WTC11 (cell line): ENCODE measurements around the gene MRPS15. TPM values are rescaled to one million over a fixed set of nuclear protein-coding genes. Genes with fewer than 3 reads are reported as not detected.

Source experiments
- ATAC-seq: fragments of 200-7000 bp; cut with Tn5 transposase; 2 replicates; pipeline ENCODE4 v1.10.0; 2021; ENCODE audit warnings: mild to moderate bottlenecking, moderate library complexity
- CTCF ChIA-PET: fragments of 300-600 bp; sonication (Branson Sonifier 250); formaldehyde crosslinking; loops from one replicate; lab custom pipeline; 2021; ENCODE audit warnings: antibody characterized with exemption; lab: Charles Lee
- POLR2A ChIA-PET: fragments of 350-600 bp; sonication (Branson Sonifier 250); formaldehyde crosslinking; loops from one replicate; lab custom pipeline; 2021; ENCODE audit warnings: antibody characterized with exemption; lab: Charles Lee
- DNase-seq: peaks from one replicate; pipeline ENCODE4 v3.0.0; 2021; ENCODE audit warnings: low spot score
- H3K27ac Mint-ChIP-seq: 2 replicates; pipeline ENCODE4 v1.8.0; 2021; ENCODE audit warnings: mixed read lengths
- H3K27me3 Mint-ChIP-seq: 2 replicates; pipeline ENCODE4 v1.8.0; 2021; ENCODE audit warnings: low read depth, mild to moderate bottlenecking, moderate library complexity, mixed read lengths
- H3K36me3 Mint-ChIP-seq: 2 replicates; pipeline ENCODE4 v1.8.0; 2021; ENCODE audit warnings: mixed read lengths
- H3K4me1 Mint-ChIP-seq: 2 replicates; pipeline ENCODE4 v1.8.0; 2022; ENCODE audit warnings: mixed read lengths
- H3K4me3 Mint-ChIP-seq: 2 replicates; pipeline ENCODE4 v1.8.0; 2021; ENCODE audit warnings: mild to moderate bottlenecking, moderate library complexity, mixed read lengths
- H3K9me3 Mint-ChIP-seq: 2 replicates; pipeline ENCODE4 v1.8.0; 2021; ENCODE audit warnings: mixed read lengths
- FOXK1 ChIP-seq: sonication (generic); formaldehyde crosslinking; IDR thresholded peaks from 2 replicates; pipeline ENCODE4 v1.8.0; 2022; ENCODE audit warnings: mild to moderate bottlenecking, moderate library complexity, missing genetic modification reagents
- GTF2I ChIP-seq: fragments of 250-450 bp; sonication (Bioruptor Pico); conservative IDR thresholded peaks from 2 replicates; pipeline ENCODE4 v1.4.0; 2021; ENCODE audit warnings: mild to moderate bottlenecking
- RORB ChIP-seq: fragments of 250-450 bp; sonication (Bioruptor Pico); IDR thresholded peaks from 2 replicates; pipeline ENCODE4 v1.9.0; 2021; ENCODE audit warnings: mild to moderate bottlenecking
- SMAD4 ChIP-seq: sonication (generic); formaldehyde crosslinking; IDR thresholded peaks from 2 replicates; pipeline ENCODE4 v1.8.0; 2022; ENCODE audit warnings: mild to moderate bottlenecking, missing genetic modification reagents
- SP1 ChIP-seq: sonication (generic); formaldehyde crosslinking; conservative IDR thresholded peaks from 2 replicates; pipeline ENCODE4 v1.8.1; 2022; ENCODE audit warnings: missing genetic modification reagents
- TCF7 ChIP-seq: sonication (generic); formaldehyde crosslinking; IDR thresholded peaks from 2 replicates; pipeline ENCODE4 v1.8.0; 2022; ENCODE audit warnings: mild to moderate bottlenecking, low read depth, missing genetic modification reagents, moderate library complexity
- ZNF232 ChIP-seq: sonication (generic); formaldehyde crosslinking; IDR thresholded peaks from 2 replicates; pipeline ENCODE4 v1.8.0; 2022; ENCODE audit warnings: mild to moderate bottlenecking, missing genetic modification reagents
- ZNF423 ChIP-seq: fragments of 250-450 bp; sonication (Bioruptor Pico); IDR thresholded peaks from 2 replicates; pipeline ENCODE4 v2.1.2; 2022; ENCODE audit warnings: mild to moderate bottlenecking, moderate library complexity
- total RNA-seq: library from RNA; stranded (reverse); gene quantifications from 3 replicates; pipeline ENCODE4 v1.2.3, GENCODE V29; 2021
- TF ChIP-seq, protein P1 (sequence below): sonication (generic); formaldehyde crosslinking; IDR thresholded peaks from 2 replicates; pipeline ENCODE4 v1.8.1; 2022; ENCODE audit warnings: mild to moderate bottlenecking, missing genetic modification reagents, moderate library complexity, borderline replicate concordance
- TF ChIP-seq, protein P2 (sequence below): fragments of 250-450 bp; sonication (Bioruptor Pico); IDR thresholded peaks from 2 replicates; pipeline ENCODE4 v1.9.0; 2021; ENCODE audit warnings: mild to moderate bottlenecking
- TF ChIP-seq, protein P3 (sequence below): sonication (generic); formaldehyde crosslinking; IDR thresholded peaks from 2 replicates; pipeline ENCODE4 v1.8.1; 2023; ENCODE audit warnings: mild to moderate bottlenecking, missing genetic modification reagents, moderate library complexity
- TF ChIP-seq, protein P4 (sequence below): fragments of 200-600 bp; IDR thresholded peaks from 2 replicates; pipeline ENCODE4 v1.8.0; 2022; ENCODE audit warnings: antibody characterized with exemption
- TF ChIP-seq, protein P5 (sequence below): sonication (generic); formaldehyde crosslinking; IDR thresholded peaks from 2 replicates; pipeline ENCODE4 v1.8.0; 2022; ENCODE audit warnings: mild to moderate bottlenecking, missing genetic modification reagents
- TF ChIP-seq, protein P6 (sequence below): sonication (generic); formaldehyde crosslinking; IDR thresholded peaks from 2 replicates; pipeline ENCODE4 v1.8.0; 2022; ENCODE audit warnings: mild to moderate bottlenecking, missing genetic modification reagents
- TF ChIP-seq, protein P7 (sequence below): sonication (generic); formaldehyde crosslinking; IDR thresholded peaks from 2 replicates; pipeline ENCODE4 v1.8.0; 2023; ENCODE audit warnings: missing genetic modification reagents, mild to moderate bottlenecking, borderline replicate concordance

Gene MRPS15
- total RNA-seq, 1 experiment from 2014 or later = 113 TPM

DNA sequence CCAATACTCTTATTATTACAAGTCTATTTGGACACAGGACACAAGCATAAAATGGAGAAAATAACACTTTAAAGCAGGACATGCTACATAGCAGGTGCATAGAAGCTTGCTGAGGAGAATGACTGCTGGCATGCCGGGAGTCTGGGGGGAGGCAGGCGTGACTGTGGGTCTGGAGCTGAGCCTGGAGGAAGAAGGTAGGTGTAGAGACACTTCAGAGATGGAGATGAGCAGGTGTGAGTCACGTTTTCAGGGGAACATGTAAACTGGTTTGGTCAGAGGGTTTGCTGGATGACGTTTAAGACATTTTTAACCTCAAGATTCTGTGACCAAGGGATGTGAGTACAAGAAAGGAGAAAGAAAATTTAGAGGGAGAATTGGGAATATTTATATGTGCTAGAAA, 38.4 kb downstream of the MRPS15 start:
- Mint-ChIP-seq H3K4me3 (no peak overlapping the region), H3K4me1 (peaks cover 6% of the 10 kb centered on the region), H3K27me3 (peaks cover 5% of the 10 kb centered on the region; the same call in 1 of the 2 replicates), H3K27ac (no peak overlapping the region), H3K36me3 (no peaks in the 10 kb centered on the region), H3K9me3 (no peaks in the 10 kb centered on the region)
- POLR2A ChIA-PET = no interaction called here
- DNase-seq (no peak), ATAC-seq (no peak)
- TF ChIP-seq, protein P1, sequence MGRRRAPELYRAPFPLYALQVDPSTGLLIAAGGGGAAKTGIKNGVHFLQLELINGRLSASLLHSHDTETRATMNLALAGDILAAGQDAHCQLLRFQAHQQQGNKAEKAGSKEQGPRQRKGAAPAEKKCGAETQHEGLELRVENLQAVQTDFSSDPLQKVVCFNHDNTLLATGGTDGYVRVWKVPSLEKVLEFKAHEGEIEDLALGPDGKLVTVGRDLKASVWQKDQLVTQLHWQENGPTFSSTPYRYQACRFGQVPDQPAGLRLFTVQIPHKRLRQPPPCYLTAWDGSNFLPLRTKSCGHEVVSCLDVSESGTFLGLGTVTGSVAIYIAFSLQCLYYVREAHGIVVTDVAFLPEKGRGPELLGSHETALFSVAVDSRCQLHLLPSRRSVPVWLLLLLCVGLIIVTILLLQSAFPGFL (CRISPR knock-in tag) = no peak
- TF ChIP-seq ZNF232 (CRISPR knock-in tag) (no peak), FOXK1 (CRISPR knock-in tag) (no peak)
- CTCF ChIA-PET = interaction anchor here (3.5 kb wide), 1 partner anchor 56 kb away, joined by 13 read pairs; no protein-coding TSS in a partner anchor

DNA sequence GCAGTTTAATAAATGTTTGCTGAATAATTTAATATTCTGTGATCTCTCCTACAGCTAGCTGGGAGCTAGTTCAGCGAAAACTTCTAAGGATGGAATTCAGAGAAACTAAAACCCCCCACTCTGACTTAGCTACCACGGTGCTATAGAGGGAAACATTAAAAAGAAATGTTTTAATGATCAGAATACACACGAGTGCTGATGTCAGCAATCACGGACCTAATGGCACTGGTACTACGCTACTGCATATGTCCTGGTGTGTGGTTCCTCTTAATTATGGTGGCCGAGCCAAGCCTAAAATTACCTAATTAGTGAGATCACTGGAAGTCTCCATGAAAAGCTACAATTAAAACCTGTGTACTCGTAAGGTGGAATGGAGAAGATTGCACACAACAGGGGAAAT, 42.5 kb downstream of the MRPS15 start:
- DNase-seq (no peak), ATAC-seq (no peak)
- H3K4me1 Mint-ChIP-seq = peaks cover 11% of the 10 kb centered on the region
- no peak overlapping the region for H3K27ac Mint-ChIP-seq
- H3K9me3 Mint-ChIP-seq = no peaks in the 10 kb centered on the region
- no peaks in the 10 kb centered on the region; the same call in 1 of the 2 replicates for H3K27me3 Mint-ChIP-seq
- no peaks in the 10 kb centered on the region for H3K36me3 Mint-ChIP-seq
- H3K4me3 Mint-ChIP-seq = no peak overlapping the region
- TF ChIP-seq, protein P2, sequence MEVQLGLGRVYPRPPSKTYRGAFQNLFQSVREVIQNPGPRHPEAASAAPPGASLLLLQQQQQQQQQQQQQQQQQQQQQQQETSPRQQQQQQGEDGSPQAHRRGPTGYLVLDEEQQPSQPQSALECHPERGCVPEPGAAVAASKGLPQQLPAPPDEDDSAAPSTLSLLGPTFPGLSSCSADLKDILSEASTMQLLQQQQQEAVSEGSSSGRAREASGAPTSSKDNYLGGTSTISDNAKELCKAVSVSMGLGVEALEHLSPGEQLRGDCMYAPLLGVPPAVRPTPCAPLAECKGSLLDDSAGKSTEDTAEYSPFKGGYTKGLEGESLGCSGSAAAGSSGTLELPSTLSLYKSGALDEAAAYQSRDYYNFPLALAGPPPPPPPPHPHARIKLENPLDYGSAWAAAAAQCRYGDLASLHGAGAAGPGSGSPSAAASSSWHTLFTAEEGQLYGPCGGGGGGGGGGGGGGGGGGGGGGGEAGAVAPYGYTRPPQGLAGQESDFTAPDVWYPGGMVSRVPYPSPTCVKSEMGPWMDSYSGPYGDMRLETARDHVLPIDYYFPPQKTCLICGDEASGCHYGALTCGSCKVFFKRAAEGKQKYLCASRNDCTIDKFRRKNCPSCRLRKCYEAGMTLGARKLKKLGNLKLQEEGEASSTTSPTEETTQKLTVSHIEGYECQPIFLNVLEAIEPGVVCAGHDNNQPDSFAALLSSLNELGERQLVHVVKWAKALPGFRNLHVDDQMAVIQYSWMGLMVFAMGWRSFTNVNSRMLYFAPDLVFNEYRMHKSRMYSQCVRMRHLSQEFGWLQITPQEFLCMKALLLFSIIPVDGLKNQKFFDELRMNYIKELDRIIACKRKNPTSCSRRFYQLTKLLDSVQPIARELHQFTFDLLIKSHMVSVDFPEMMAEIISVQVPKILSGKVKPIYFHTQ (CRISPR knock-in tag) = no peak
- TF ChIP-seq, protein P3, sequence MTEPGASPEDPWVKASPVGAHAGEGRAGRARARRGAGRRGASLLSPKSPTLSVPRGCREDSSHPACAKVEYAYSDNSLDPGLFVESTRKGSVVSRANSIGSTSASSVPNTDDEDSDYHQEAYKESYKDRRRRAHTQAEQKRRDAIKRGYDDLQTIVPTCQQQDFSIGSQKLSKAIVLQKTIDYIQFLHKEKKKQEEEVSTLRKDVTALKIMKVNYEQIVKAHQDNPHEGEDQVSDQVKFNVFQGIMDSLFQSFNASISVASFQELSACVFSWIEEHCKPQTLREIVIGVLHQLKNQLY (CRISPR knock-in tag) = no peak
- no peak for TF ChIP-seq ZNF423 (CRISPR knock-in tag)
- POLR2A ChIA-PET = no interaction called here
- CTCF ChIA-PET = interaction anchor here (1.0 to 1.4 kb wide), 3 partner anchors 10 to 79 kb away, joined by 3 to 10 read pairs (median 4); no protein-coding TSS in a partner anchor

DNA sequence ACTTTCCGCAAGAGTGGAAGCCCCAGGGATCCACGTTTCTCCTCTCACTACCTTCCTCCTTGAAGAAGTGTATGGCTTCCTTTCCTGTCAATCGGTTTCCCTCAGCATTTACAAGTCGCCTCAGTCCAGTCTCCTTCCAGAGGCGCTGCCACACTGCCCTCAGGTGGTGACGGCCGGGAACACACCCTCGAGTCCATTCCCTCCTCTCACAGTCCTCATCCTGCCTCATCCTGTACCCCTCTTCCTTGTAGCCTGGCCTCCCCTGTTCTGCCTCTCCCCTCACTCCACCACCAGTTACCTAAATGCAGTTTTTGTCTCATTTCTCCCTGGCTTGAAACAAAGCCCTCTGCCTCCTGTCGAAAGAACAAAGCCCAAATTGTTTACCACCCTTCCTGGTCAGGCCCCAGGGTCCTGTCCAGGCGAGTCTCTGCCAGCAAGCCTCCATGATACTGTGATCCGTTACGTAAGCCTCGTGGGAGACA, 43.3 kb downstream of the MRPS15 start:
- DNase-seq (peak; percentile 97), ATAC-seq (peak; percentile 98)
- H3K27me3 Mint-ChIP-seq = no peaks in the 10 kb centered on the region; the same call in 1 of the 2 replicates
- CTCF ChIA-PET = interaction anchor here (1.4 kb wide), 1 partner anchor 78 kb away, joined by 10 read pairs; no protein-coding TSS in a partner anchor
- no peaks in the 10 kb centered on the region for H3K9me3 Mint-ChIP-seq
- no peak for TF ChIP-seq RORB (CRISPR knock-in tag)
- TF ChIP-seq, protein P4, sequence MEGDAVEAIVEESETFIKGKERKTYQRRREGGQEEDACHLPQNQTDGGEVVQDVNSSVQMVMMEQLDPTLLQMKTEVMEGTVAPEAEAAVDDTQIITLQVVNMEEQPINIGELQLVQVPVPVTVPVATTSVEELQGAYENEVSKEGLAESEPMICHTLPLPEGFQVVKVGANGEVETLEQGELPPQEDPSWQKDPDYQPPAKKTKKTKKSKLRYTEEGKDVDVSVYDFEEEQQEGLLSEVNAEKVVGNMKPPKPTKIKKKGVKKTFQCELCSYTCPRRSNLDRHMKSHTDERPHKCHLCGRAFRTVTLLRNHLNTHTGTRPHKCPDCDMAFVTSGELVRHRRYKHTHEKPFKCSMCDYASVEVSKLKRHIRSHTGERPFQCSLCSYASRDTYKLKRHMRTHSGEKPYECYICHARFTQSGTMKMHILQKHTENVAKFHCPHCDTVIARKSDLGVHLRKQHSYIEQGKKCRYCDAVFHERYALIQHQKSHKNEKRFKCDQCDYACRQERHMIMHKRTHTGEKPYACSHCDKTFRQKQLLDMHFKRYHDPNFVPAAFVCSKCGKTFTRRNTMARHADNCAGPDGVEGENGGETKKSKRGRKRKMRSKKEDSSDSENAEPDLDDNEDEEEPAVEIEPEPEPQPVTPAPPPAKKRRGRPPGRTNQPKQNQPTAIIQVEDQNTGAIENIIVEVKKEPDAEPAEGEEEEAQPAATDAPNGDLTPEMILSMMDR = peak; percentile 88
- peaks cover 11% of the 10 kb centered on the region for H3K4me1 Mint-ChIP-seq
- H3K36me3 Mint-ChIP-seq = no peaks in the 10 kb centered on the region
- POLR2A ChIA-PET = no interaction called here
- H3K4me3 Mint-ChIP-seq = no peak overlapping the region
- peak overlapping the region; percentile 80 for H3K27ac Mint-ChIP-seq

DNA sequence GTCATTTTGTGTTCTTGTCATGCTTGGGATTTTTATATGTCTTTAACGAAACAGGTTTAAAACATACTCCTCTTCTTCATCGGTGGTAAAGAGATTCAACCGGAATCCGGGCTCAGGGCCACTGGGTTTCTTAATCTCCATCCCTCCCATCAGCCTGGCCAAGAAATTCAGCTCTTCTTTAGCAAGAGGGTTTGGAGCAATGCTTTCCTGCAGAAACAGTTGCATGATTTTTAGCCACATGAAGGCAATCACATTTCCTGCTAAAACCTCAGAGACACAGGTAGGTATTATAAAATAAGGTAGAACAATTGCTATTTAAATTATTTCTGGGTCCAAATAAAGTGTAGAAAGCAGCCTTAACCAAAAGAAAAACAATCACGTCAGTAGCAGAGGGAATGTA, 43.8 kb downstream of the MRPS15 start:
- ChIA-PET POLR2A (no interaction called here), CTCF (interaction anchor here (0.9 to 2.1 kb wide), 5 partner anchors 51 to 271 kb away, joined by 3 to 12 read pairs (median 5); partner anchors contain the start of gene TRAPPC3)
- Mint-ChIP-seq H3K4me1 (peaks cover 11% of the 10 kb centered on the region), H3K36me3 (no peaks in the 10 kb centered on the region), H3K9me3 (no peaks in the 10 kb centered on the region), H3K27ac (no peak overlapping the region; the same call in 1 of the 2 replicates), H3K27me3 (no peaks in the 10 kb centered on the region), H3K4me3 (no peak overlapping the region)
- ATAC-seq (no peak), DNase-seq (no peak)
- TF ChIP-seq, protein P5, sequence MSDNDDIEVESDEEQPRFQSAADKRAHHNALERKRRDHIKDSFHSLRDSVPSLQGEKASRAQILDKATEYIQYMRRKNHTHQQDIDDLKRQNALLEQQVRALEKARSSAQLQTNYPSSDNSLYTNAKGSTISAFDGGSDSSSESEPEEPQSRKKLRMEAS (CRISPR knock-in tag) = no peak
- TF ChIP-seq, protein P6, sequence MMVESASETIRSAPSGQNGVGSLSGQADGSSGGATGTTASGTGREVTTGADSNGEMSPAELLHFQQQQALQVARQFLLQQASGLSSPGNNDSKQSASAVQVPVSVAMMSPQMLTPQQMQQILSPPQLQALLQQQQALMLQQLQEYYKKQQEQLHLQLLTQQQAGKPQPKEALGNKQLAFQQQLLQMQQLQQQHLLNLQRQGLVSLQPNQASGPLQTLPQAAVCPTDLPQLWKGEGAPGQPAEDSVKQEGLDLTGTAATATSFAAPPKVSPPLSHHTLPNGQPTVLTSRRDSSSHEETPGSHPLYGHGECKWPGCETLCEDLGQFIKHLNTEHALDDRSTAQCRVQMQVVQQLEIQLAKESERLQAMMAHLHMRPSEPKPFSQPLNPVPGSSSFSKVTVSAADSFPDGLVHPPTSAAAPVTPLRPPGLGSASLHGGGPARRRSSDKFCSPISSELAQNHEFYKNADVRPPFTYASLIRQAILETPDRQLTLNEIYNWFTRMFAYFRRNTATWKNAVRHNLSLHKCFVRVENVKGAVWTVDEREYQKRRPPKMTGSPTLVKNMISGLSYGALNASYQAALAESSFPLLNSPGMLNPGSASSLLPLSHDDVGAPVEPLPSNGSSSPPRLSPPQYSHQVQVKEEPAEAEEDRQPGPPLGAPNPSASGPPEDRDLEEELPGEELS (CRISPR knock-in tag) = no peak
- TF ChIP-seq, protein P7, sequence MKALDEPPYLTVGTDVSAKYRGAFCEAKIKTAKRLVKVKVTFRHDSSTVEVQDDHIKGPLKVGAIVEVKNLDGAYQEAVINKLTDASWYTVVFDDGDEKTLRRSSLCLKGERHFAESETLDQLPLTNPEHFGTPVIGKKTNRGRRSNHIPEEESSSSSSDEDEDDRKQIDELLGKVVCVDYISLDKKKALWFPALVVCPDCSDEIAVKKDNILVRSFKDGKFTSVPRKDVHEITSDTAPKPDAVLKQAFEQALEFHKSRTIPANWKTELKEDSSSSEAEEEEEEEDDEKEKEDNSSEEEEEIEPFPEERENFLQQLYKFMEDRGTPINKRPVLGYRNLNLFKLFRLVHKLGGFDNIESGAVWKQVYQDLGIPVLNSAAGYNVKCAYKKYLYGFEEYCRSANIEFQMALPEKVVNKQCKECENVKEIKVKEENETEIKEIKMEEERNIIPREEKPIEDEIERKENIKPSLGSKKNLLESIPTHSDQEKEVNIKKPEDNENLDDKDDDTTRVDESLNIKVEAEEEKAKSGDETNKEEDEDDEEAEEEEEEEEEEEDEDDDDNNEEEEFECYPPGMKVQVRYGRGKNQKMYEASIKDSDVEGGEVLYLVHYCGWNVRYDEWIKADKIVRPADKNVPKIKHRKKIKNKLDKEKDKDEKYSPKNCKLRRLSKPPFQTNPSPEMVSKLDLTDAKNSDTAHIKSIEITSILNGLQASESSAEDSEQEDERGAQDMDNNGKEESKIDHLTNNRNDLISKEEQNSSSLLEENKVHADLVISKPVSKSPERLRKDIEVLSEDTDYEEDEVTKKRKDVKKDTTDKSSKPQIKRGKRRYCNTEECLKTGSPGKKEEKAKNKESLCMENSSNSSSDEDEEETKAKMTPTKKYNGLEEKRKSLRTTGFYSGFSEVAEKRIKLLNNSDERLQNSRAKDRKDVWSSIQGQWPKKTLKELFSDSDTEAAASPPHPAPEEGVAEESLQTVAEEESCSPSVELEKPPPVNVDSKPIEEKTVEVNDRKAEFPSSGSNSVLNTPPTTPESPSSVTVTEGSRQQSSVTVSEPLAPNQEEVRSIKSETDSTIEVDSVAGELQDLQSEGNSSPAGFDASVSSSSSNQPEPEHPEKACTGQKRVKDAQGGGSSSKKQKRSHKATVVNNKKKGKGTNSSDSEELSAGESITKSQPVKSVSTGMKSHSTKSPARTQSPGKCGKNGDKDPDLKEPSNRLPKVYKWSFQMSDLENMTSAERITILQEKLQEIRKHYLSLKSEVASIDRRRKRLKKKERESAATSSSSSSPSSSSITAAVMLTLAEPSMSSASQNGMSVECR (CRISPR knock-in tag) = no peak
- TF ChIP-seq SP1 (CRISPR knock-in tag) = no peak
- no peak for TF ChIP-seq GTF2I (CRISPR knock-in tag)
- TF ChIP-seq TCF7 = no peak
- no peak for TF ChIP-seq SMAD4
